EH (cell line): ENCODE measurements around the gene TYMP.

Experiments
- DNase-seq: peaks from one replicate; pipeline ENCODE4 v3.0.0-alpha.2; 2015; ENCODE audit warnings: low read depth

Gene TYMP

GRCh38 chr22:50505276-50505775, 24.5 kb downstream of the TYMP start:
- no peak for DNase-seq

DNA sequence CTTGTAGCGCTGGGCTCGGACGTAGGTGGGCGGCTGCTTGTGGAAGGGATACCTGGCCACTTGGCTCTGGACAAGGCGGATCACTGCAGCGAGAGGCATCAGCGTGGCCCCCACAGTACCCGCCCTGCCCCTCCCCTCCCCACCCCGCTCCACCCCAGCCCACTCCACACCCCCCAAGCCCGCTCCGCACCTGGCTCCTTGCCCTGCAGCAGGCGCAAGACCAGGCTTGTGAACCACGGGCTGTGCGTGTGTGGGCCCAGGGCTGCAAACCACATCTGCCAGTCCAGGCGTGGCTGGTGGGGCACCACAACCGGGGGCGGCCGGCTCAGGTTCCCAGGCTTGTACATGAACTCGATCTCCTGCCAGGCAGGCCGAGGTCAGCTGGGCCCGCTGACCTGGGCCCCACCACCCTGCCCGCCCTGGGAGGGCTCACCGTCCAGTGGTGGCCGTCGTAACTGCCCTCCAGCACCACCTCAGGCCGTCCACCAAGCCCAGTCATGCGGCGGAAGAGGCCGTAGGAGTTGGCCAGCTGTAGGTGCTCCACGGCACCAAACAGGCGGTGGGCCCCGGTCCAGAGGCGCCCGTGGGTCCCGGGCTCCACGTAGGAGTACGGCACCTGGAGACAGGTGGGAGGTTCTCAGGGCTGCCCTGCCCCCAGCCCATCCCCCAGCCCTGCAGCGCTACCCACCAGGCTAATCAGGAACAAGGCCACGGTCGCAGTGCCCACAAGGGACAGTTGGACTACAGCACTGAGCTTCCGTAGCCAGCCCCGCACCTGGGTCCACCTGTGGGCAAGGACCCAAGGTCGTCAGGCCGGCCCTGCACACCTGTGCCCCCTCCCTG, 25.2 kb downstream of the TYMP start:
- no peak for DNase-seq

GRCh38 chr22:50503475-50504145, 26.2 kb downstream of the TYMP start:
- DNase-seq: no peak

DNA sequence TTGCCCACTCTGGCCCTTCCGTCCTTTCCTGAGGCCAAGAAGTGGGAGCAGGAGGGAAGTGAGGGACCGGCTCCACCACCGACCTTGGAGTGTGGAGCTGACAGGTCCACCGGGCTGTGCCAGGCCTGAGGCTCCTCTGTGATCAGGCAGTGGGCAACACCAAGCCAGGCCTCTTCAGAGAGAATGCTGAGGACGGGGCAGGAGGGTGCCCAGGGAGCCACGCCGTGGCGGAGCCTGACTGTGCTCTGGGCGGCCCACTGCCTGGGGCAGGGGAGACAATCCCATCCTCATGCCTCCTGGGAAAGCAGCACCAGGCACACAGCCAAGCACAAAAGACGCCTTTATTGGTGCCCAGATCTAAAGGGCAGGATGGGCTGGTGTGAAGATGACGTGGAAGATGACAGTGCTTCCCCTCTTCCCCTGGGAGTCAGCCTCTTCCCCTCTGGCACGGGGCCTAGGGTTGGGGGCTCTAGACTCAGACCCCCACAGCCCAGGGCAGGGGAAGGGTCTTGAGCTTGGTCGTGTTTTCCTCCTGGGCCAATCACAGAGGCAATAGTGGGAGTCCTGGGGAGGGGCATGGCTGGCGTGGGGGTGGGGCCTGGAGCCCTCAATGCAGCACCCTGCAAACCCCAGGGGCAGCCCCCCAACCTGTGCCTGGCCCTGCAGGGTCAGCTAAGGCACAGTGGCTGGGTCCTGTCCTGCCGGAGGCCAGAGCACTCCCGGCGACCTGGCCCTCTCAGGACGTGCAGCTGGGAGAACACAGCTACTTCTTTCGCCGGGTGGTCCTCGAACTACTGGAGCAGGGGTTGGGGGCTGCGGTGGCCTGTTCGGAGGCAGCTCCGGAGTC, 27.0 kb downstream of the TYMP start:
- no peak for DNase-seq

DNA sequence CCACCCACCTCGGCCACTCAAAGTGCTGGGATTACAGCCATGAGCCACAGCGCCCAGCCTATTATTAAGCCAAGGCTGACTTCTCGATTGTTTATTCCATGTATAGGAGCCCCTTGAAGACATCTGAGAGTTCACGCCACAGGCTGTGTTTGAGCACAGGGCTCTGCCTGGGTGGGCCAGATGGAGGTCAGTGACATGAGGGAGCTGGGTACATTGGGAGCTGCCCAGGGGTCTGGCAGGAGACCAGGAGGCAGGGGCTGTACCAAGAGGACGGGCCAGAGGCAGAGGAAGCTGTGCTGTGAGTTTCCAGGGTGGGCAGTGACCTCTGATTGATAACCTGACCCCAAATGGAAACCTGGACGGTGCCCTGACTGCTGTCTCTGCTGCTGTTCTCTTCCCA, 27.7 kb downstream of the TYMP start:
- DNase-seq: no peak

DNA sequence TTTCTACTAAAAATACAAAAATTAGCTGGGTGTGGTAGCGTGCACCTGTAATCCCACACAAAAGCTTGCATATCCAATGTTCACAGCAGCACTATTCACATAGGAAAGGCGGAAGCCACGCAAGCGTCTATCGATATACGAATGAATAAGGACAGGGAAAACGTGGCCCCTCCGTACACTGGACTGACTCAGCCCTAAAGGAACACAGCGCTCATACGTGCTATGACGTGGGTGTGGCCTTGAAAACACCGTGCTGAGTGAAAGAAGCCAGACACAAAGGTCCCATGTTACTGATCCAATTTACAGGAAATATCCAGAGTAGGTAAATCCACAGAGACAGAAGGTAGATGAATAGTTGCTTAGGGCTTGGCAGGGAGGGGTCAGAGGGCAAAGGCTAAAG, 29.4 kb downstream of the TYMP start:
- DNase-seq: no peak

- DNase-seq: peak; percentile 65
Observed at GRCh38 chr22:50498322-50498890, 31.4 kb downstream of the TYMP start.

DNA sequence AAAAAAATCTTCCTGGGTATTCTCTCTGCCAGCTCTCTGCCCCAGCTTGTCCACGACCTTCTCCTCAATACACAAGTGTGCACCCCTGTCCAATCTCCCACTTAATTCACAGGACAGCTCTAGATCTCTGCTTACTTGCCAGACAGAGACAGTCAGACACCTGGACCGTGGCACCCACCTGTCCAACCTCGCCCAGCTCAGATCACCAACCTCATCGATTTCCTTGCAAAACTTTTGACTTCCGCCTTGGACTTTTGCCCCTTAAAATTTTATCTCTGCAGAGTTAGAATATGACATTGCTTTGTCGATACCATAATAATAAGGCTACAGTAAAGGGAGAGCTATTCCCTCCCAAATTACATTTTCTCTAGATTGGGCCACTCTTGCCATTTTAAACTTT, 32.7 kb downstream of the TYMP start:
- DNase-seq: no peak

- no peak for DNase-seq
Observed at GRCh38 chr22:50490531-50491308, 39.1 kb downstream of the TYMP start.

- DNase-seq: no peak
Observed at GRCh38 chr22:50489363-50490243, 40.2 kb downstream of the TYMP start.

DNA sequence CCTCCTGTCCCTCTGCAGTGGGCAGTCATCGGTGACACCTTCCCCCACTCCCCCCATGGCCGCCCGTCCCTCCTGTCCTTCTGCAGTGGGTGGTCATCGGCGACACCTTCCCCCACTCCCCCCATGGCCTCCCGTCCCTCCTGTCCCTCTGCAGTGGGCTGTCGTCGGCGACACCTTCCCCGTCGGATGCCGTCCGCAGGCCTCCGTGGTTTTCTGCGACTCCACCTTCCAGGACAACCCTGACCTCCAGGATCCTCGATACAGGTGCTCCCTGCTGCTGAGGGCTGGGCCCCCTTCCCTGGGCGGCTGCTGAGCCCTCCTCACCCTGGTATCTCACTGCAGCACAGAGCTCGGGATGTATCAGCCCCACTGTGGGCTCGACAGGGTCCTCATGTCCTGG, 40.9 kb downstream of the TYMP start:
- DNase-seq: no peak

GRCh38 chr22:50488006-50488677, 41.7 kb downstream of the TYMP start:
- DNase-seq: no peak

- no peak for DNase-seq
Observed at GRCh38 chr22:50487290-50488005, 42.4 kb downstream of the TYMP start.

DNA sequence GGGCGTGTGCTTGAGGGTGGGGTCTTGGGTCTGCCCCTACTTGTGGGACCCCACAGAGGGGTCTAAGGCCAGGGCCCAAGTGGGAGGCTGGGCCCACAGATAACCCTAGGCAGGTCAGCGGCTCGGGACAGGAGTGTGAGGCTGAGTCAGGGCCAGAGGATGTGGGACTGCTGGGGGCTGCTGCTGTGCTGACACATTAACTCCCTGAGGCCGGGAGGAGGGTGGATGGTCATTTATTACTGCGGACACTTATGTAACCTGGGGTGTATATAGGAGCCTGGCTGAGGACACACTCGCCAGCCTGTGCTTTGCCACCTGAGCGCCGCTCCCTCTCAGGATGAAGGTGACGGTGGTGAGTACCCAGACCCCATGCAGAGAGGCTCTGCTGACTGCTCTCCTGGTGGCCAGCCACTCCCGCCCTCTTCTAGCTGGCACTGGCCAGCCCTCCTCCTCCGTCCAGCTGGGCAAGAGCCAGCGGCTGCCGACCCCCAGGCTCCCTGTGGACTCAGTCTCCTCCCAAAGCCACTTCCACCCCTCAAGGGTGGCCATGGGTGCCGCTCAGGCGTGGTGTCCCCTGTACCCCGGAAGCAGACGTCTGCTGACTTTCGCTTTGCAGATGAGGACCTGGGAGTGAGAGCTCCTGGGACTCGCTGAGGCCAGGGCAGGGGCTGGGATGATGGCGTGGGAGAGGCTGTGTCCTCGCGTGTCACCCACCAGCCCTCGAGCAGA, 43.1 kb downstream of the TYMP start, which contains the start of gene MIOX:
Gene MIOX (plus strand): TSS at position 299 of the 729 bp plus-strand sequence. CDS start 39 bp downstream, at position 338.
- peak; percentile 49 for DNase-seq

DNA sequence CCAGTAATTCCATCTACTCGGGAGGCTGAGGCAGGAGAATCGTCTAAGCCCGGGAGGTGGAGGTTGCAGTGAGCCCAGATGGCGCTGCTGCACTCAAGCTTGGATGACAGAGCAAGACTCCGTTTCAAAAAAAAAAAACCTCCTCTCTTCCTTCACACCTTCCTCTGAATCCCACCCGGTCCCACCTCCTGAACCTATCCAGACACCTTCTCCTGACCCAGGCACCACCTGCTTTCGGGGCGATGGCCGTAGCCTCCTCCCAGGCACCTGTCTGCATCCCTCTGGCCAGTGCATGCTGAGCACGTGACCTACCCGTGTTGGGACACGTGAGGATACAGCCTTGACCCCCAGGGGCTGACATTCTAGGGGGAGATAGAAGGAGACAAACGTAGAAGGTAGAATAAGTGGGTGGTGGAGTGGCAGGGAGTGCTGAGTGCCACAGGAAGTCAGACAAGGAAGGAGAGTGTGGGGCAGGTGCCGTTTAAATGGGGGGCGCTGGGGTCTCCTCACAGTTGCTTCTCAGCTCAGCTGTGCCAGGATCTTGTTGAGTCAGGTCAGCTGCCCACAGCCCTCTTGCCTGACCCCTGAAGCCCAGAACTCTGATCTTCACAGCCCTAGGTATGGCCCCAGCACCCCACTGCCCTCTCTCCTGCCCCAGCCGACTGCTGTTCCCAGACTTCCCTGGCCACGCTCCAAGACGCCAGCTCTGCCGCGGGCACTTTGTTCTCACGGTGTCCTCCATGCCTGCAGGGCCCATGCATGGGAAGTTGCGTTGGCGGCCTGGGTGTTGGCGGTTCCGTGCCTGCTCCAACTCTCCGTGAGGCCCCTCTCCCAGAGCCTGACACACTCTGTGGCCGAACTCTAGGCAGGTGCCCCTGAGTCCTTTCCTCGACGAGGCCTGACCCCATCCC, 44.3 kb downstream of the TYMP start:
- peak; percentile 32 for DNase-seq

- no peak for DNase-seq
Observed at GRCh38 chr22:50483977-50484853, 45.6 kb downstream of the TYMP start.
